Hindlimb muscle (tissue), 1 donor: ENCODE measurements around the gene USP31. TPM values are rescaled to one million over a fixed set of nuclear protein-coding genes. Genes with fewer than 3 reads are reported as not detected.

Experiments
- DNase-seq: peaks from one replicate; pipeline ENCODE4 v3.0.0-alpha.2; 2013
- polyA plus RNA-seq: library from polyadenylated mRNA; unstranded; fragments of 120-200 nt; gene quantifications from one replicate; pipeline ENCODE4 v1.2.1, GENCODE V29; 2013; ENCODE audit not compliant: insufficient read length

Gene USP31
- polyA plus RNA-seq, 1 donor, result 6.4 TPM

DNA sequence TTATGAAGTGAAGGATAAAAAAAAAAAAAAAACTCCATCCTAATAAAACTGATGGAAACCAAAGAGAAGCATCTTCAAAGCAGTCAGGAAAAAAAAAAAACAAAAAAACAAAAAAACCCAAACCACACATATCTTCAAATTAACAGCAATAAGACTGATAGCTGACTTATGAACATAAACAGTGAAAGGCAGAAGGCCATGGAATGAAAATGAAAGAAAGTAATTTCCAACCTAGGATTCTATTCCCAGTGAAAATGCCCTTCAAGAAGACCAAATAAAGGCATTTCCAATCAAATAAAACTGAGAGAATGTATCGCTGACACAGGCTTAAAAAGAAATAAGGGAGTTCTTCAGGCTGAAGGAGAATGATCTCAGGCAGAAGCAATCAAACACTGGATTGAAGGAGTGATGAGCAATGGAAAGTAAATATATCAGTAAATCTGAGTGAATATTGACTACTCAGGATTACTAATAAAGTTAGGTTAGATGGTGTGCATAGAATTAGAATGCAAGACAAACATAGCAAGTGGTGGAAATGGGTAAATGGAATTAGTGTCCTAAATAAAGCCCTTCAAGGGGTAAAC, 92.1 kb downstream of the USP31 start:
- no peak for DNase-seq

DNA sequence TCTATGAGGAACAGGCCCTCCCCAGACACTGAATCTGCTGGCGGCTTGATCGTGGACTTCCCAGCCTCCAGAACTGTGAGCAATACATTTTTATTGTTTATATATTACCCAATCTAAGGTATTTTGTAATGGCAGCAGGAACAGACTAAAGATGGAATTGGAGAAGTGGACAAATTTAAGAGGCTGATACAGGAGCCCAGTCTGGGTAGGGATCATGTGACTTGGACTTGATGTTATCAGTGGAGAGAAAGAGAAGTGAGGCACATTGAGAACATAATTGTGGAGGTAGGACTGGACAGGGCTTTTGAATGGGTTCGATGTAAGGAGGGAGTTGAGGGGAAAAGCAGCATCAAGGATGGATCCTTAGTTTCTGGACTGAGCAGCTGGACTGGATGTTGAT, 93.8 kb downstream of the USP31 start:
- no peak for DNase-seq

DNA sequence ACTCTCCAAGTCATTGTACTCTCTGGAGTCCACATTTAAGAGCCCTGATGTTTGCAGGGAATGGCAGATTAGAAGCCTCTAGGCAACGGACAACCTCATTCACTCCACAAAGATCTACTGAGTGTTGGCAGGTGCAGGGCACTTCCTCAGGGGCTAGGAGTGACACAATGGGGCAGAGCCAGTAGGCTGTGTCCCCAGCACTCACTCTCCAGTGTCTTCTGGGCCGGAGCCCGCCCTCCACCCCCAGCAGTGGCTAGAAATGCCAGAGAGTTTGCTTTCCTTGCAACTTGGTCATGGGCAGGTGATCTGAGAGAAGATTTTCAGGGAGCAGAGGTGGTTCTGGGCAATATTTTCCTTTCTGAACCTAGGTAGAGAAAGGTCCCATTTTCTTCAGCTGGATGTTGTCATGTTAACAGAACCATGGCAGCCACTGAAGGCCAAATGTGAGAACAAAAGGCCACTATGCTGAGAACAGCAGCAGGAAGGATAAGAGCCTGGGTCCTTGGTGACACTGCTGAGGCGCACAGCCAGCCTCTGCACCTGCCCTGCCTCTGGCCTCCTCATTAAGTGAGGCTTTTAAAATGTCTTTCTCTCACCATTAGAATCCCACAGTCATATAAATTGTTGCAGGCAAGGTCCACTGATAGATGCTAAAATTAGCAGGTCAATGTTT, 96.2 kb downstream of the USP31 start:
- DNase-seq, result no peak

DNA sequence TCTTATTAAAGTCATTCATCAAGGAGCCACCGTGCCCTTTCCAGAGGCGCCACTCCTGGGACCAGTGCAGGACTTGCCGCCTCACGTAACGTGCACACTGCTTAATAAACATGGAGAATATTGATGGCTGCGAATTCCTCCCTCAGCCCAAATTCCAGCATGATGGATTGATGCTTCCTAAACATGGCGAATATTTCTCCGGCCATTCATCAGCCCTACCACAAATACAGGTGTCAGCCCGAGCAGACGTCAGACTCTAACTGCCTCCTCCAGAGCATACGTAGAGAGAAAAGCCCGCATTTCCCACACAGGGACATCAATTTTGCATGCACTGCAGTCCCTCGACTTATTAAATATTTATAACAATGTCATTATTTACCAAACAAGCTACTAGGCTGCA, 97.0 kb downstream of the USP31 start:
- no peak for DNase-seq

- DNase-seq, result no peak
These were observed 97.7 kb downstream of the USP31 start for GRCh38 chr16:23051587-23051986.

- no peak for DNase-seq
These were observed 101.1 kb downstream of the USP31 start for GRCh38 chr16:23048164-23048563.

DNA sequence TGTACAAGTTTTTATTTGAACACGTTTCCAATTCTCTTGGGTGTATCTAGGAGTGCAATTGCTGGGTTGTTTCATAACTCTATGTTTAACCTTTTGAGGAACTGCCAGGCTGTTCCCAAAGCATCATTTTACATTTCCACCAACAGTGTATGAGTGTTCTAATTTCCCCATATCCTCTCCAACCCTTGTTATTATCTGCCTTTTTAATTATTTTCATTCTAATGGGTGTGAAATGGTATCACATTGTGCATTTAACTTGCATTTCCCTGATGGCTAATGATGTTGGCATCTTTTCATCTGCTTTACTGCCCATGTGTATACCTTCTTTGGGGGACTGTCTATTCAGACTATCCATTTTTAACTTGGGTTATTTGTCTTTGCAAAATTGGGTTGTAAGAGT, 104.2 kb downstream of the USP31 start:
- DNase-seq, result no peak

GRCh38 chr16:23040246-23040645, 109.0 kb downstream of the USP31 start:
- DNase-seq, result no peak

GRCh38 chr16:23039118-23039517, 110.1 kb downstream of the USP31 start:
- no peak for DNase-seq

- no peak for DNase-seq
These were observed 114.0 kb downstream of the USP31 start for GRCh38 chr16:23035240-23035639.

DNA sequence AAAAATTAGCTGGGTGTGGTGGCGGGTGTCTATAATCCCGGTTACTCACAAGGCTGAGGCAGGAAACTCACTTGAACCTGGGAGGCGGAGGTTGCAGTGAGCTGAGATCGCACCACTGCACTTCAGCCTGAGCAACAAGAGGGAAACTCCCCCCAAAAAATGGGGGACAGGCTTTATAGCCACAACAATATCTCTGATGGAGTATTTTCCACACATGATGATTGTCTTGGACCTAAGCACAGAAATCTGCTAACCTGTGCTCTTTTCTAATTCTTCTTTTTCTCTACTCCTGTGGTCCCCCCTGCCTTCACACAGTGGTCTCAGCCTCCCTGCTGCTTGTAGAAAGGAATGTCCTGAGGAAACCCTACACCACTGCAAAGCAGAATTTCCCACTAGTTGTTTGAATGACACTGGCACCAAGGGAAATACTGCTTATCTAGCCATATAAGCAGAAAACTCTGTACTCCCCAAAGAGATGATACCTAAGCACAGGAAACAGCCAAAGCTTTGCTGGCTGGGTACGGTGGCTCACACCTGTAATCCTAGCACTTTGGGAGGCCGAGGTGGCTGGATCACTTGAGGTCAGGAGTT, 117.6 kb downstream of the USP31 start:
- no peak for DNase-seq

GRCh38 chr16:23029733-23030420, 119.4 kb downstream of the USP31 start:
- no peak for DNase-seq

- no peak for DNase-seq
These were observed 121.9 kb downstream of the USP31 start for GRCh38 chr16:23027386-23027785.

DNA sequence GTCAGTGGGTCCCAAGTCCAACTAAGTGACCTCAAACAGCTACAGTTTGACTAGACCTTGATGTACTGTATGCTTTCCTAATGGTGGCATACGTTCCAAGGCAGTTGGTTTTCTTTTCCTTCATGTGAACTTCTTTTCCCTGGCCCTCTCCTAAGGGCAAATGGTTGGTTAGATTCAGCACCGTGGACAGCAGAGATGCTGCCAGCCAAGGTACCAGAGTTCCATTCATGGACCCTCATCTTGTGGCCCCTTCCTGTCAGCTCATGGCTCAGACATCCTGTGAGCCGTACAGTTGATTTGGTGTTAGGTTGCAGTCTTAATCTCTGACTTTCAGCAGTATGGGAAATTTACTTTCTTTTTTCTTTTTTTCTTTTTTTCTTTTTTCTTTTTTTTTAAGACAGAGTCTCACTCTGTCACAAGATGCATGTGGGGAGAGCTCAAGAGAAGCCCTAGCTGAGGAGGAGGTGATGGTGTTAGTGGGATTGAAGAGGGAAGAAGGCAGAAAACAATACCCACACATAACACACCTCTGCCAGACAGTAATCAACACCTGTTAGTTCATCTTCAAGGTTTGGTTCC, 122.4 kb downstream of the USP31 start:
- DNase-seq, result peak; percentile 7

- peak; percentile 15 for DNase-seq
These were observed 123.5 kb downstream of the USP31 start for GRCh38 chr16:23025692-23026307.

DNA sequence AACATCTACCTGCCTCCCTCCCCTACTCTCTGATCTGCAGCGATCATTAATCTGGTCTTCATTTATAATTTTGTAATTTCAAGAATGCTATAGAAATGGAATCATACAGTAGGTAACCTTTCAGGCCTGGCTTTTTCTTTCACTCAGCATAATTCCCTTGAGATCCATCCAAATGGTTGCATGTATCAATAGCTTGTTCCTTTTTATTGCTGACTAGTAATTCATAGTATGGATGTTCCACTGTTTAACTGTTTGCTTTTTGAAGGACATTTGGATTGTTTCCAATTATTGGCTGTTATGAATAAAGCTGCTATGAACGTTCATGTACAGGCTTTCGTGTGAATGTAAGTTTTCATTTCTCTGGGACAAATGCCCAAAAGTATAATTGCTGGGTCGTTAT, 125.2 kb downstream of the USP31 start:
- DNase-seq, result no peak

- no peak for DNase-seq
These were observed 129.2 kb downstream of the USP31 start for GRCh38 chr16:23020084-23020483.

DNA sequence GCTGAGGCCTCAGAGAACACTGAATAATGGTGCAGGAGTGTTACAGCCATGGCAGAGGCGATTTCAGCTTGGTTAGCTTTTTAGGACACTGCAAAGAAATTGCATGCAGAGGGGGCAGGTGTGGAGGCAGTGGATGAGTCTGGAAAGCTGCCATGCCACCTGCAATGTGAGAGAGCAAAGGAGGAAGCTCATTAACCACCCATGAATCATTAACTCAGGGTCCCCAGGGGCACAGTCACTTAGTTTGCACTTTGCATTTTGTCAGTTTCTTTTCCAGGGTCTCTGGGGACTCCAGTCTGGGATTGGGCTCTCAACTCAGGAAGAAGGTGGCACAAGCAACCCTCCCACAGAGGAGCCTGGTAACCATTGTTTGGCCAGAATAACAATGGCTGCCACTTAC, 132.9 kb downstream of the USP31 start:
- no peak for DNase-seq

- DNase-seq, result no peak
These were observed 133.7 kb downstream of the USP31 start for GRCh38 chr16:23015580-23015979.

DNA sequence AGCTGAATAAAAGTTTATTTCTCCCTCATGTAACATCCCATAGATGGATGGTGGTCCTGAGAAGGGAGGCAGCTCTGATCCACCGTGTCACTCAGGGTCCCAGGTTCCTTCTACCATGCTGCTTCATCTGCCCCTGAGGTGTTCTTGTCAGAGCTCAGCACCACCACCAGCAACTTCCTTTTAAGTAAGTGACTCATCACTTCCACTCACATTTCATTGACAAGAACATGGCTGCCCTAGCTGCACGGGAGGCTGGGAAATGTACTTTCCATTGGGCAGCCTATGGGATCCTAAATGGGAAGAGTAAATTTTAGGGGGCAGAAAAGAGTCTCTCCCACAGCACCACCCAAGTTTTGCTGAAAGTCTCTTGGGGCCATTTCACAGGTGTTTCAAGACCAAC, 134.7 kb downstream of the USP31 start:
- no peak for DNase-seq
